IPS-NIHi7 (cell line): ENCODE results near the gene STRN.
"Not testable (repeated sequence)": the region's sequence is repeated elsewhere in the genome, so short reads cannot be mapped to it uniquely, and the experiment has no call there.

Source experiments
- DNase-seq: peaks from one replicate; pipeline ENCODE4 v3.0.0; 2012; ENCODE audit warnings: mixed read lengths; ENCODE audit errors: extremely low spot score

The STRN gene

GRCh38 chr2:36839976-36840617, 126.2 kb downstream of the STRN start:
- no peak for DNase-seq

GRCh38 chr2:36834731-36835524, 131.4 kb downstream of the STRN start:
- DNase-seq = peak; percentile 37

GRCh38 chr2:36834203-36834602, 132.1 kb downstream of the STRN start:
- DNase-seq = no peak

- DNase-seq = no peak
These were observed 135.2 kb downstream of the STRN start for GRCh38 chr2:36831185-36831584.

GRCh38 chr2:36824683-36825082, 141.7 kb downstream of the STRN start:
- DNase-seq = not testable (repeated sequence)

- peak; percentile 54 for DNase-seq
These were observed 142.1 kb downstream of the STRN start for GRCh38 chr2:36824273-36824672.

- DNase-seq = no peak
These were observed 142.5 kb downstream of the STRN start for GRCh38 chr2:36823862-36824261.

- DNase-seq = no peak
These were observed 145.3 kb downstream of the STRN start for GRCh38 chr2:36820942-36821605.

- DNase-seq = no peak
These were observed 147.1 kb downstream of the STRN start for GRCh38 chr2:36819095-36819711.

GRCh38 chr2:36818542-36818941, 147.8 kb downstream of the STRN start:
- no peak for DNase-seq

GRCh38 chr2:36812196-36812595, 154.1 kb downstream of the STRN start:
- DNase-seq = peak; percentile 84

GRCh38 chr2:36811071-36811470, 155.3 kb downstream of the STRN start:
- DNase-seq = no peak

GRCh38 chr2:36809069-36809445, 157.3 kb downstream of the STRN start:
- DNase-seq = no peak

- DNase-seq = no peak
These were observed 157.8 kb downstream of the STRN start for GRCh38 chr2:36808386-36809068.

GRCh38 chr2:36807223-36807886, 159.0 kb downstream of the STRN start:
- no peak for DNase-seq

- DNase-seq = no peak
These were observed 160.6 kb downstream of the STRN start for GRCh38 chr2:36805635-36806224.

GRCh38 chr2:36802952-36803351, 163.4 kb downstream of the STRN start:
- DNase-seq = no peak

- DNase-seq = no peak
These were observed 165.2 kb downstream of the STRN start for GRCh38 chr2:36801088-36801487.

- no peak for DNase-seq
These were observed 166.0 kb downstream of the STRN start for GRCh38 chr2:36800381-36800780.

GRCh38 chr2:36798724-36799123, 167.6 kb downstream of the STRN start:
- no peak for DNase-seq
